Loucy (cell line): Measurements from ENCODE around the gene EQTN.

Source experiments
- H2AFZ ChIP-seq: fragments of 200-600 bp; sonication (generic); 2 replicates; pipeline ENCODE4 v1.6.0; 2016; ENCODE audit warnings: antibody characterized with exemption, mild to moderate bottlenecking, low read length, moderate library complexity
- H3F3A ChIP-seq: fragments of 200-600 bp; 2 replicates; pipeline ENCODE4 v1.6.0; 2016; ENCODE audit warnings: antibody characterized with exemption, low read depth, mild to moderate bottlenecking
- H3K27me3 ChIP-seq: fragments of 200-600 bp; sonication (generic); 2 replicates; pipeline ENCODE4 v1.6.1; 2014; ENCODE audit warnings: low read length, mild to moderate bottlenecking; ENCODE audit not compliant: insufficient read depth, poor library complexity, severe bottlenecking
- H3K36me3 ChIP-seq: fragments of 200-600 bp; sonication (generic); 2 replicates; pipeline ENCODE4 v1.6.1; 2016; ENCODE audit warnings: low read length; ENCODE audit not compliant: insufficient read depth
- H3K4me1 ChIP-seq: fragments of 200-600 bp; sonication (generic); 2 replicates; pipeline ENCODE4 v1.5.1; 2014; ENCODE audit warnings: low read length, mild to moderate bottlenecking; ENCODE audit not compliant: insufficient read depth, poor library complexity, severe bottlenecking
- H3K4me2 ChIP-seq: fragments of 200-600 bp; sonication (generic); 2 replicates; pipeline ENCODE4 v1.6.0; 2014; ENCODE audit warnings: antibody characterized with exemption, low read length, low read depth, mild to moderate bottlenecking; ENCODE audit not compliant: poor library complexity, severe bottlenecking
- H3K4me3 ChIP-seq: fragments of 200-600 bp; sonication (generic); 2 replicates; pipeline ENCODE4 v1.5.1; 2014; ENCODE audit warnings: low read length, mild to moderate bottlenecking, mixed read lengths; ENCODE audit not compliant: poor library complexity, severe bottlenecking
- H3K79me2 ChIP-seq: fragments of 200-600 bp; sonication (generic); 2 replicates; pipeline ENCODE4 v1.6.1; 2014; ENCODE audit warnings: low read length; ENCODE audit not compliant: insufficient read depth
- H3K9ac ChIP-seq: fragments of 200-600 bp; sonication (generic); 2 replicates; pipeline ENCODE4 v1.6.0; 2014; ENCODE audit warnings: mild to moderate bottlenecking, low read depth, low read length, moderate library complexity; ENCODE audit not compliant: poor library complexity, severe bottlenecking
- H3K9me2 ChIP-seq: fragments of 200-600 bp; sonication (generic); replicated peaks from 2 replicates; pipeline ENCODE4 v1.6.1; 2016; ENCODE audit warnings: low read depth, low read length, mixed read lengths
- H3K9me3 ChIP-seq: fragments of 200-600 bp; sonication (generic); 2 replicates; pipeline ENCODE4 v1.6.1; 2014; ENCODE audit warnings: mild to moderate bottlenecking, antibody characterized with exemption, low read length, low read depth; ENCODE audit not compliant: insufficient read depth
- H4K20me1 ChIP-seq: fragments of 200-600 bp; sonication (generic); 2 replicates; pipeline ENCODE4 v1.6.0; 2014; ENCODE audit warnings: antibody characterized with exemption, low read length, mild to moderate bottlenecking; ENCODE audit not compliant: insufficient read depth, poor library complexity, severe bottlenecking
- EZH2phosphoT487 ChIP-seq: fragments of 200-600 bp; IDR thresholded peaks from 2 replicates; pipeline ENCODE4 v1.6.1; 2018; ENCODE audit warnings: antibody characterized with exemption, mild to moderate bottlenecking, moderate library complexity, borderline replicate concordance
- TF ChIP-seq, protein P1 (sequence below): fragments of 200-600 bp; sonication (generic); conservative IDR thresholded peaks from 2 replicates; pipeline ENCODE4 v1.5.1; 2014; ENCODE audit warnings: mild to moderate bottlenecking, antibody characterized with exemption, low read length

The EQTN gene

DNA sequence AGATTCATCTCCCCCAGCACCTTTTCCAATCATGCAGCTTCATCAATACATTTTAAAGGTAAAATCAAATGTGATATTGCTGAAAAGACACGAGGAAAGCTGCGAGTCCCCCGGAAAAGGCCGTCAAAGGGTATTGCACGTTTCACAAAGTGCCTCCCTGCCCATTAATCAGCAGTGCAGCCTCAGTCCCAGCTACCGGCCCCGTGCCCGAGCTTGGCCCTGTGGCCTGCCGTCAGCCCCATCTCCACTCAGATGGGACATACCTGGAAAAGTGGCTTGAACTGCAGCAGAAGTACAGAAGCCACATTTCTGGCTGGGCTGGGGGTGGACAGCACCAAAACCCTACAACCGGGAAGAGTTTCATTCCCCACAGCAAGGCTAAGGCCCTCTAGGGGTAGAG is 39.9 kb upstream of the EQTN start:
- no peak overlapping the region for H3K4me2 ChIP-seq
- no peak for TF ChIP-seq EZH2phosphoT487
- TF ChIP-seq, protein P1, sequence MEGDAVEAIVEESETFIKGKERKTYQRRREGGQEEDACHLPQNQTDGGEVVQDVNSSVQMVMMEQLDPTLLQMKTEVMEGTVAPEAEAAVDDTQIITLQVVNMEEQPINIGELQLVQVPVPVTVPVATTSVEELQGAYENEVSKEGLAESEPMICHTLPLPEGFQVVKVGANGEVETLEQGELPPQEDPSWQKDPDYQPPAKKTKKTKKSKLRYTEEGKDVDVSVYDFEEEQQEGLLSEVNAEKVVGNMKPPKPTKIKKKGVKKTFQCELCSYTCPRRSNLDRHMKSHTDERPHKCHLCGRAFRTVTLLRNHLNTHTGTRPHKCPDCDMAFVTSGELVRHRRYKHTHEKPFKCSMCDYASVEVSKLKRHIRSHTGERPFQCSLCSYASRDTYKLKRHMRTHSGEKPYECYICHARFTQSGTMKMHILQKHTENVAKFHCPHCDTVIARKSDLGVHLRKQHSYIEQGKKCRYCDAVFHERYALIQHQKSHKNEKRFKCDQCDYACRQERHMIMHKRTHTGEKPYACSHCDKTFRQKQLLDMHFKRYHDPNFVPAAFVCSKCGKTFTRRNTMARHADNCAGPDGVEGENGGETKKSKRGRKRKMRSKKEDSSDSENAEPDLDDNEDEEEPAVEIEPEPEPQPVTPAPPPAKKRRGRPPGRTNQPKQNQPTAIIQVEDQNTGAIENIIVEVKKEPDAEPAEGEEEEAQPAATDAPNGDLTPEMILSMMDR: no peak
- H3K27me3 ChIP-seq: no peaks in the 10 kb centered on the region
- no peak overlapping the region for H2AFZ ChIP-seq
- no peak overlapping the region for H3K9ac ChIP-seq
- H3K9me3 ChIP-seq: no peaks in the 10 kb centered on the region
- no peak overlapping the region for H3K4me3 ChIP-seq
- no peaks in the 10 kb centered on the region for H3K36me3 ChIP-seq
- peaks cover 8% of the 10 kb centered on the region for H3K4me1 ChIP-seq
- no peaks in the 10 kb centered on the region for H4K20me1 ChIP-seq
- no peaks in the 10 kb centered on the region for H3K9me2 ChIP-seq
- H3F3A ChIP-seq: no peaks in the 10 kb centered on the region
- H3K79me2 ChIP-seq: no peaks in the 10 kb centered on the region

DNA sequence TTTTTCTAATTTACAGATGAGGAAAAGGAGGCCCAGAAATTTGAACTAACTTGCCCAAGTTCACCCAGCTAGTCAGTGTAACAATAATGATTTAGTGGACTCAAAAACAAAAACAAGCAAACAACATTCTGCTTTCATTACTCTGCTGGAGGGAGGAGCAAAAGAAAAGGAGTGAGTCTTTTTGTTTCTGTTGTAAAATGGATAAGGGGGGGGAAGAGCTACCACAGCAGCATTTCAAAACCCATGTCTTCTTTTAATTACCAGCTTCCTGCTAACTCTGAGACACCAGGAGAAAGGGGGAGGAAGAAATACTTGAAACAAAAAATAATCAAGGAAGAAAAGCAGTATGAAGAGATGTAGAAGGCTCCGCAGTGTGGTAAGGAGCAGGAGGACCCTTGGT is 39.2 kb upstream of the EQTN start:
- no peaks in the 10 kb centered on the region for H3K9me2 ChIP-seq
- H2AFZ ChIP-seq: peak overlapping the region; percentile 51
- H3K9ac ChIP-seq: no peak overlapping the region
- H3K4me3 ChIP-seq: no peak overlapping the region
- H3K4me2 ChIP-seq: no peak overlapping the region
- no peaks in the 10 kb centered on the region for H3K36me3 ChIP-seq
- H3K27me3 ChIP-seq: no peaks in the 10 kb centered on the region
- no peaks in the 10 kb centered on the region for H4K20me1 ChIP-seq
- H3K4me1 ChIP-seq: peaks cover 8% of the 10 kb centered on the region
- no peak for TF ChIP-seq EZH2phosphoT487
- TF ChIP-seq, protein P1: no peak
- no peaks in the 10 kb centered on the region for H3F3A ChIP-seq
- no peaks in the 10 kb centered on the region for H3K9me3 ChIP-seq
- H3K79me2 ChIP-seq: no peaks in the 10 kb centered on the region

DNA sequence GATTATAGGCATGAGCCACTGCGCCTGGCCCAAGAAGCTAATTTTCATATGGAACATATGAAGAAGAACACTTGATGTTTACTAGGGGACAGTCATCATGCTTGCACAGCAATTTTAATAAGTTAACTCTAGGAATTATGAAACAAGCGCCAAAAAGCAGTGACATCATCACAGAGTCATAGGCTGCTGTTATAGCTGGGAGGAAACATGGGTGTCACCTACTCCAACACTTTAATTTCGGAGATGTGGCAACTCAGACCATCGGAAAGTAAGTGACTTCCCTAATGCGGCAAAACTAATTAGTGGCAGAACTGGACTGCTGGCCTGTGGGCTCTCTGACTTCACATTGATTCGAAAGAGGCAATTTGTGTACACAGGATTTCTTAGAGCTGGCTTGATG is 38.1 kb upstream of the EQTN start:
- Histone ChIP-seq H3K79me2 (no peaks in the 10 kb centered on the region), H3K4me3 (no peak overlapping the region), H3K4me2 (no peak overlapping the region), H3K27me3 (no peaks in the 10 kb centered on the region), H3F3A (no peaks in the 10 kb centered on the region), H3K9me3 (no peaks in the 10 kb centered on the region), H2AFZ (no peak overlapping the region), H3K9ac (no peak overlapping the region), H4K20me1 (no peaks in the 10 kb centered on the region), H3K9me2 (no peaks in the 10 kb centered on the region), H3K4me1 (peaks cover 8% of the 10 kb centered on the region), H3K36me3 (no peaks in the 10 kb centered on the region)
- TF ChIP-seq EZH2phosphoT487: no peak
- TF ChIP-seq, protein P1: no peak
